ENCODE measurements around the gene SUPV3L1. TPM values are rescaled to one million over a fixed set of nuclear protein-coding genes. Genes with fewer than 3 reads are reported as not detected.
"Not testable (repeated sequence)": the region's sequence is repeated elsewhere in the genome, so short reads cannot be mapped to it uniquely, and the experiment has no call there.

SUPV3L1 gene
- total RNA-seq, 2 experiments from 2014 or later, result 35.5 to 36.8 TPM

GRCh38 chr10:69246581-69247312, 66.7 kb downstream of the SUPV3L1 start:
- Mint-ChIP-seq H3K4me1 (ENCODE audit: low read depth) (peaks cover 3% of the 10 kb centered on the region), H3K27me3 (ENCODE audit: low read depth) (no peaks in the 10 kb centered on the region), H3K4me3 (no peak overlapping the region), H3K27ac (no peak overlapping the region), H3K9me3 (ENCODE audit: insufficient read depth) (no peaks in the 10 kb centered on the region), H3K36me3 (ENCODE audit: low read depth) (no peaks in the 10 kb centered on the region)
- POLR2A ChIA-PET, result no interaction called here
- CTCF ChIA-PET, result interaction anchor here (1.2 kb wide), 1 partner anchor 14 kb away, joined by 3 read pairs; no protein-coding TSS in a partner anchor
- no peak for ATAC-seq
- no peak for DNase-seq

- no peak overlapping the region for H3K4me3 Mint-ChIP-seq
Observed at GRCh38 chr10:69247313-69247710, 67.3 kb downstream of the SUPV3L1 start.

GRCh38 chr10:69248117-69248730, 68.2 kb downstream of the SUPV3L1 start:
- ChIA-PET POLR2A (interaction anchor here (0.7 kb wide), 1 partner anchor 15 kb away, joined by 3 read pairs; no protein-coding TSS in a partner anchor), CTCF (interaction anchor here (1.2 kb wide), 1 partner anchor 16 kb away, joined by 3 read pairs; no protein-coding TSS in a partner anchor)
- Mint-ChIP-seq H3K27ac (no peak overlapping the region), H3K27me3 (ENCODE audit: low read depth) (no peaks in the 10 kb centered on the region), H3K4me3 (no peak overlapping the region), H3K36me3 (ENCODE audit: low read depth) (no peaks in the 10 kb centered on the region), H3K9me3 (ENCODE audit: insufficient read depth) (no peaks in the 10 kb centered on the region), H3K4me1 (ENCODE audit: low read depth) (no peaks in the 10 kb centered on the region)
- DNase-seq, result no peak
- ATAC-seq, result no peak

More at GRCh38 chr10:69247313-69247710, 67.3 kb downstream of the SUPV3L1 start:
- Mint-ChIP-seq H3K36me3 (ENCODE audit: low read depth) (no peaks in the 10 kb centered on the region), H3K4me1 (ENCODE audit: low read depth) (no peaks in the 10 kb centered on the region), H3K9me3 (ENCODE audit: insufficient read depth) (no peaks in the 10 kb centered on the region), H3K27me3 (ENCODE audit: low read depth) (no peaks in the 10 kb centered on the region), H3K27ac (no peak overlapping the region)
- no peak for DNase-seq
- CTCF ChIA-PET, result interaction anchor here (1.2 kb wide), 1 partner anchor 15 kb away, joined by 3 read pairs; no protein-coding TSS in a partner anchor
- no peak for ATAC-seq
- POLR2A ChIA-PET, result no interaction called here

- POLR2A ChIA-PET, result no interaction called here
- Mint-ChIP-seq H3K4me1 (ENCODE audit: low read depth) (no peaks in the 10 kb centered on the region), H3K27ac (no peak overlapping the region), H3K27me3 (ENCODE audit: low read depth) (no peaks in the 10 kb centered on the region), H3K4me3 (no peak overlapping the region), H3K36me3 (ENCODE audit: low read depth) (no peaks in the 10 kb centered on the region), H3K9me3 (ENCODE audit: insufficient read depth) (no peaks in the 10 kb centered on the region)
- DNase-seq (no peak), ATAC-seq (no peak)
- CTCF ChIA-PET, result no interaction called here
Observed at GRCh38 chr10:69250041-69250440, 70.0 kb downstream of the SUPV3L1 start.

- DNase-seq; ATAC-seq; POLR2A ChIA-PET; H3K4me3 Mint-ChIP-seq; H3K27me3 Mint-ChIP-seq (ENCODE audit: low read depth); H3K27ac Mint-ChIP-seq; H3K4me1 Mint-ChIP-seq (ENCODE audit: low read depth); CTCF ChIA-PET; H3K9me3 Mint-ChIP-seq (ENCODE audit: insufficient read depth); H3K36me3 Mint-ChIP-seq (ENCODE audit: low read depth): not testable (repeated sequence)
Observed at GRCh38 chr10:69251417-69251816, 71.4 kb downstream of the SUPV3L1 start.

GRCh38 chr10:69253171-69253570, 73.1 kb downstream of the SUPV3L1 start:
- Mint-ChIP-seq H3K36me3 (ENCODE audit: low read depth) (no peaks in the 10 kb centered on the region), H3K9me3 (ENCODE audit: insufficient read depth) (no peaks in the 10 kb centered on the region), H3K27me3 (ENCODE audit: low read depth) (no peaks in the 10 kb centered on the region), H3K4me3 (no peak overlapping the region), H3K27ac (no peak overlapping the region), H3K4me1 (ENCODE audit: low read depth) (no peaks in the 10 kb centered on the region)
- ChIA-PET CTCF (interaction anchor here (0.6 kb wide), 1 partner anchor 20 kb away, joined by 3 read pairs; no protein-coding TSS in a partner anchor), POLR2A (interaction anchor here (1.0 kb wide), 1 partner anchor 276 kb away, joined by 3 read pairs; no protein-coding TSS in a partner anchor)
- ATAC-seq, result no peak
- no peak for DNase-seq

- H3K27me3 Mint-ChIP-seq (ENCODE audit: low read depth), result no peaks in the 10 kb centered on the region
- H3K36me3 Mint-ChIP-seq (ENCODE audit: low read depth), result no peaks in the 10 kb centered on the region
- no peaks in the 10 kb centered on the region for H3K9me3 Mint-ChIP-seq (ENCODE audit: insufficient read depth)
- POLR2A ChIA-PET, result no interaction called here
- DNase-seq (no peak), ATAC-seq (no peak)
- H3K4me1 Mint-ChIP-seq (ENCODE audit: low read depth), result no peaks in the 10 kb centered on the region
- no peak overlapping the region for H3K4me3 Mint-ChIP-seq
- no peak overlapping the region for H3K27ac Mint-ChIP-seq
- CTCF ChIA-PET, result no interaction called here
Observed at GRCh38 chr10:69254877-69255276, 74.8 kb downstream of the SUPV3L1 start.

Other genes with a start within 250 kb of the SUPV3L1 start
- 10 to 100 TPM; 94.7 to 94.9 TPM for gene DDX21, start 224.1 kb upstream of the SUPV3L1 start, total RNA-seq
- gene KIFBP, start 191.4 kb upstream of the SUPV3L1 start, total RNA-seq, result 10 to 100 TPM; 13.7 to 16.5 TPM
- gene SRGN, start 92.1 kb upstream of the SUPV3L1 start, total RNA-seq, result 100 to 1,000 TPM; 166 to 168 TPM
- 10 to 100 TPM; 53.6 to 61.9 TPM for gene VPS26A, start 56.1 kb upstream of the SUPV3L1 start, total RNA-seq
- 1 to 10 TPM; 1.4 to 1.8 TPM for gene HKDC1, start 40.1 kb downstream of the SUPV3L1 start, total RNA-seq
- gene HK1, start 98.3 kb downstream of the SUPV3L1 start, total RNA-seq, result 100 to 1,000 TPM; 153 to 154 TPM
- gene TACR2, start 236.7 kb downstream of the SUPV3L1 start, total RNA-seq, result not detected